HG03571 (cell line): ENCODE data around the gene APOOL.
"Not testable (repeated sequence)": the region's sequence is repeated elsewhere in the genome, so short reads cannot be mapped to it uniquely, and the experiment has no call there.

Source experiments
- ATAC-seq: cut with Tn5 transposase; IDR thresholded peaks from one replicate; pipeline ENCODE4 v1.9.1; 2021; ENCODE audit not compliant: unreplicated experiment

Gene APOOL

GRCh38 chrX:85003655-85004244 lies at the start of gene APOOL:
Gene APOOL, plus strand, starts transcription at chrX:85003877. Its CDS starts 36 bp downstream, at chrX:85003913.
- ATAC-seq, result peak; percentile 98

- ATAC-seq, result no peak
Observed at GRCh38 chrX:84956304-84956703, 47.4 kb upstream of the APOOL start.

GRCh38 chrX:84974803-84975202 lies 28.9 kb upstream of the APOOL start:
- no peak for ATAC-seq

- not testable (repeated sequence) for ATAC-seq
Observed at GRCh38 chrX:84991739-84992138, 11.9 kb upstream of the APOOL start.

- ATAC-seq, result no peak
Observed at GRCh38 chrX:84993150-84993549, 10.5 kb upstream of the APOOL start.

- ATAC-seq, result no peak
Observed at GRCh38 chrX:85001344-85001743, 2.3 kb upstream of the APOOL start.

- peak; percentile 3 for ATAC-seq
Observed at GRCh38 chrX:85004255-85004654, 578 bp downstream of the APOOL start.

GRCh38 chrX:85012098-85012497 lies 8.4 kb downstream of the APOOL start:
- no peak for ATAC-seq

GRCh38 chrX:85015351-85015750 lies 11.7 kb downstream of the APOOL start:
- ATAC-seq, result not testable (repeated sequence)

- no peak for ATAC-seq
Observed at GRCh38 chrX:85017721-85018120, 14.0 kb downstream of the APOOL start.

- no peak for ATAC-seq
Observed at GRCh38 chrX:85018471-85018870, 14.8 kb downstream of the APOOL start.

- no peak for ATAC-seq
Observed at GRCh38 chrX:85020216-85020615, 16.5 kb downstream of the APOOL start.

- ATAC-seq, result no peak
Observed at GRCh38 chrX:85024044-85024443, 20.4 kb downstream of the APOOL start.

GRCh38 chrX:85024562-85024961 lies 20.9 kb downstream of the APOOL start:
- no peak for ATAC-seq

GRCh38 chrX:85026170-85026569 lies 22.5 kb downstream of the APOOL start:
- ATAC-seq, result no peak

- ATAC-seq, result no peak
Observed at GRCh38 chrX:85029043-85029442, 25.4 kb downstream of the APOOL start.

GRCh38 chrX:85031505-85031904 lies 27.8 kb downstream of the APOOL start:
- no peak for ATAC-seq

GRCh38 chrX:85037114-85037513 lies 33.4 kb downstream of the APOOL start:
- no peak for ATAC-seq

- ATAC-seq, result no peak
Observed at GRCh38 chrX:85051627-85052026, 48.0 kb downstream of the APOOL start.

- ATAC-seq, result no peak
Observed at GRCh38 chrX:85052205-85052604, 48.5 kb downstream of the APOOL start.

- ATAC-seq, result no peak
Observed at GRCh38 chrX:85052636-85053343, 49.1 kb downstream of the APOOL start.

- ATAC-seq, result no peak
Observed at GRCh38 chrX:85065512-85066198, 62.0 kb downstream of the APOOL start.
